ENCODE data around the gene LAMTOR5.

LAMTOR5 gene

DNA sequence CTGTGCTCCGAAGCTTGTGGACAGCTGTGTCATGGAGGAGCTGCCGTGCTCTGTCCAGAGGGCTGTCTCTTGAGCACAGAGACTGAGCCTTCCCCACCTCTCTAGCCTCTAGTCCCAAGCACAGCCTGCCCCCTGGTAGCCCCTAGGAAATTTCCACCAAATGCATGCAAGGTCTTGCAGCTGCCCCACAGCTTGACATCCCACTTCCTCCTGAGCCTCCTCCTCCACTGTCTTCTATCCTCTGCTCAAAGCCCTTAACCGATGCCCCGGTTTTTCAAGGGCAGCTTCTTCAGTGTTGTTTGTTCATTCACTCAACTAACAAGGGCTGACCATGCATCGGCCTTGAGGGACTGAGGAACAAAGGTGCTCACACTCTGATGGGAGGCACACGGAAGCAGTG is 22.9 kb upstream of the LAMTOR5 start:
- ATAC-seq: no peak
- TF ChIP-seq, protein P1, sequence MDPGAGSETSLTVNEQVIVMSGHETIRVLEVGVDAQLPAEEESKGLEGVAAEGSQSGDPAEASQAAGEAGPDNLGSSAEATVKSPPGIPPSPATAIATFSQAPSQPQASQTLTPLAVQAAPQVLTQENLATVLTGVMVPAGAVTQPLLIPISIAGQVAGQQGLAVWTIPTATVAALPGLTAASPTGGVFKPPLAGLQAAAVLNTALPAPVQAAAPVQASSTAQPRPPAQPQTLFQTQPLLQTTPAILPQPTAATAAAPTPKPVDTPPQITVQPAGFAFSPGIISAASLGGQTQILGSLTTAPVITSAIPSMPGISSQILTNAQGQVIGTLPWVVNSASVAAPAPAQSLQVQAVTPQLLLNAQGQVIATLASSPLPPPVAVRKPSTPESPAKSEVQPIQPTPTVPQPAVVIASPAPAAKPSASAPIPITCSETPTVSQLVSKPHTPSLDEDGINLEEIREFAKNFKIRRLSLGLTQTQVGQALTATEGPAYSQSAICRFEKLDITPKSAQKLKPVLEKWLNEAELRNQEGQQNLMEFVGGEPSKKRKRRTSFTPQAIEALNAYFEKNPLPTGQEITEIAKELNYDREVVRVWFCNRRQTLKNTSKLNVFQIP (CRISPR knock-in tag; IDR thresholded peaks at IDR 0.05; ENCODE audit: borderline replicate concordance, low read depth): no peak
- TF ChIP-seq ZNF8 (CRISPR knock-in tag; IDR thresholded peaks at IDR 0.05) (no peak), TOX (CRISPR knock-in tag; IDR thresholded peaks at IDR 0.05; ENCODE audit: borderline replicate concordance) (no peak), PPARA (CRISPR knock-in tag; IDR thresholded peaks at IDR 0.05; ENCODE audit: borderline replicate concordance) (no peak), ZNF70 (CRISPR knock-in tag; IDR thresholded peaks at IDR 0.05) (no peak), PATZ1 (CRISPR knock-in tag; IDR thresholded peaks at IDR 0.05; ENCODE audit: borderline replicate concordance) (no peak), OSR1 (CRISPR knock-in tag; IDR thresholded peaks at IDR 0.05) (no peak), CSDC2 (CRISPR knock-in tag; IDR thresholded peaks at IDR 0.05) (no peak), ZFP30 (CRISPR knock-in tag; IDR thresholded peaks at IDR 0.05) (no peak), GLIS3 (CRISPR knock-in tag; IDR thresholded peaks at IDR 0.05) (no peak)
- TF ChIP-seq, protein P2, sequence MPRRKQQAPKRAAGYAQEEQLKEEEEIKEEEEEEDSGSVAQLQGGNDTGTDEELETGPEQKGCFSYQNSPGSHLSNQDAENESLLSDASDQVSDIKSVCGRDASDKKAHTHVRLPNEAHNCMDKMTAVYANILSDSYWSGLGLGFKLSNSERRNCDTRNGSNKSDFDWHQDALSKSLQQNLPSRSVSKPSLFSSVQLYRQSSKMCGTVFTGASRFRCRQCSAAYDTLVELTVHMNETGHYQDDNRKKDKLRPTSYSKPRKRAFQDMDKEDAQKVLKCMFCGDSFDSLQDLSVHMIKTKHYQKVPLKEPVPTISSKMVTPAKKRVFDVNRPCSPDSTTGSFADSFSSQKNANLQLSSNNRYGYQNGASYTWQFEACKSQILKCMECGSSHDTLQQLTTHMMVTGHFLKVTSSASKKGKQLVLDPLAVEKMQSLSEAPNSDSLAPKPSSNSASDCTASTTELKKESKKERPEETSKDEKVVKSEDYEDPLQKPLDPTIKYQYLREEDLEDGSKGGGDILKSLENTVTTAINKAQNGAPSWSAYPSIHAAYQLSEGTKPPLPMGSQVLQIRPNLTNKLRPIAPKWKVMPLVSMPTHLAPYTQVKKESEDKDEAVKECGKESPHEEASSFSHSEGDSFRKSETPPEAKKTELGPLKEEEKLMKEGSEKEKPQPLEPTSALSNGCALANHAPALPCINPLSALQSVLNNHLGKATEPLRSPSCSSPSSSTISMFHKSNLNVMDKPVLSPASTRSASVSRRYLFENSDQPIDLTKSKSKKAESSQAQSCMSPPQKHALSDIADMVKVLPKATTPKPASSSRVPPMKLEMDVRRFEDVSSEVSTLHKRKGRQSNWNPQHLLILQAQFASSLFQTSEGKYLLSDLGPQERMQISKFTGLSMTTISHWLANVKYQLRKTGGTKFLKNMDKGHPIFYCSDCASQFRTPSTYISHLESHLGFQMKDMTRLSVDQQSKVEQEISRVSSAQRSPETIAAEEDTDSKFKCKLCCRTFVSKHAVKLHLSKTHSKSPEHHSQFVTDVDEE (CRISPR knock-in tag; IDR thresholded peaks at IDR 0.05): no peak

- TF ChIP-seq ZFP3 (CRISPR knock-in tag; IDR thresholded peaks at IDR 0.05): no peak
- no peak for TF ChIP-seq OSR1 (CRISPR knock-in tag; IDR thresholded peaks at IDR 0.05)
- TF ChIP-seq ZFP30 (CRISPR knock-in tag; IDR thresholded peaks at IDR 0.05): no peak
- no peak for TF ChIP-seq PATZ1 (CRISPR knock-in tag; IDR thresholded peaks at IDR 0.05; ENCODE audit: borderline replicate concordance)
- no peak for TF ChIP-seq SNAI2 (CRISPR knock-in tag; IDR thresholded peaks at IDR 0.05)
- no peak for TF ChIP-seq ISL1 (CRISPR knock-in tag; IDR thresholded peaks at IDR 0.05)
- no peak for TF ChIP-seq GLIS3 (CRISPR knock-in tag; IDR thresholded peaks at IDR 0.05)
- no peak for ATAC-seq
Observed at GRCh38 chr1:110428946-110429345, 21.5 kb upstream of the LAMTOR5 start.

- ATAC-seq: no peak
- TF ChIP-seq CSDC2 (CRISPR knock-in tag; IDR thresholded peaks at IDR 0.05) (no peak), ZNF70 (CRISPR knock-in tag; IDR thresholded peaks at IDR 0.05) (no peak), PPARA (CRISPR knock-in tag; IDR thresholded peaks at IDR 0.05; ENCODE audit: borderline replicate concordance) (no peak), PATZ1 (CRISPR knock-in tag; IDR thresholded peaks at IDR 0.05; ENCODE audit: borderline replicate concordance) (no peak), RARB (CRISPR knock-in tag; IDR thresholded peaks at IDR 0.05) (no peak)
- TF ChIP-seq, protein P3, sequence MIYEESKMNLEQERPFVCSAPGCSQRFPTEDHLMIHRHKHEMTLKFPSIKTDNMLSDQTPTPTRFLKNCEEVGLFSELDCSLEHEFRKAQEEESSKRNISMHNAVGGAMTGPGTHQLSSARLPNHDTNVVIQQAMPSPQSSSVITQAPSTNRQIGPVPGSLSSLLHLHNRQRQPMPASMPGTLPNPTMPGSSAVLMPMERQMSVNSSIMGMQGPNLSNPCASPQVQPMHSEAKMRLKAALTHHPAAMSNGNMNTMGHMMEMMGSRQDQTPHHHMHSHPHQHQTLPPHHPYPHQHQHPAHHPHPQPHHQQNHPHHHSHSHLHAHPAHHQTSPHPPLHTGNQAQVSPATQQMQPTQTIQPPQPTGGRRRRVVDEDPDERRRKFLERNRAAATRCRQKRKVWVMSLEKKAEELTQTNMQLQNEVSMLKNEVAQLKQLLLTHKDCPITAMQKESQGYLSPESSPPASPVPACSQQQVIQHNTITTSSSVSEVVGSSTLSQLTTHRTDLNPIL (CRISPR knock-in tag; IDR thresholded peaks at IDR 0.05; ENCODE audit: low read depth): no peak
- TF ChIP-seq, protein P4, sequence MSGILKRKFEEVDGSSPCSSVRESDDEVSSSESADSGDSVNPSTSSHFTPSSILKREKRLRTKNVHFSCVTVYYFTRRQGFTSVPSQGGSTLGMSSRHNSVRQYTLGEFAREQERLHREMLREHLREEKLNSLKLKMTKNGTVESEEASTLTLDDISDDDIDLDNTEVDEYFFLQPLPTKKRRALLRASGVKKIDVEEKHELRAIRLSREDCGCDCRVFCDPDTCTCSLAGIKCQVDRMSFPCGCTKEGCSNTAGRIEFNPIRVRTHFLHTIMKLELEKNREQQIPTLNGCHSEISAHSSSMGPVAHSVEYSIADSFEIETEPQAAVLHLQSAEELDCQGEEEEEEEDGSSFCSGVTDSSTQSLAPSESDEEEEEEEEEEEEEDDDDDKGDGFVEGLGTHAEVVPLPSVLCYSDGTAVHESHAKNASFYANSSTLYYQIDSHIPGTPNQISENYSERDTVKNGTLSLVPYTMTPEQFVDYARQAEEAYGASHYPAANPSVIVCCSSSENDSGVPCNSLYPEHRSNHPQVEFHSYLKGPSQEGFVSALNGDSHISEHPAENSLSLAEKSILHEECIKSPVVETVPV (CRISPR knock-in tag; IDR thresholded peaks at IDR 0.05): no peak
Observed at GRCh38 chr1:110426854-110427253, 19.4 kb upstream of the LAMTOR5 start.

Data from SK-N-SH treated with all-trans-retinoic acid at 6 μM for 48 hours (cell line).